Duodenal mucosa (tissue), 2 donors: ENCODE measurements around the gene KRTAP10-6.
"Not testable (repeated sequence)": the region's sequence is repeated elsewhere in the genome, so short reads cannot be mapped to it uniquely, and the experiment has no call there.

ENCODE experiments used
- H3K27ac ChIP-seq: one replicate; pipeline ENCODE4 v1.7.0; 2013; ENCODE audit warnings: low read depth, low read length
- H3K27me3 ChIP-seq, 2 donors: one replicate each; pipeline ENCODE4 v1.7.0; 2013; ENCODE audit warnings: low read length in 2 of 2, control low read depth in 1 of 2; ENCODE audit not compliant: insufficient read depth in 2 of 2, control insufficient read depth in 1 of 2
- H3K36me3 ChIP-seq, 2 donors: one replicate each; pipeline ENCODE4 v1.7.0; 2013; ENCODE audit warnings: low read length in 2 of 2, control low read depth in 1 of 2; ENCODE audit not compliant: insufficient read depth in 2 of 2, control insufficient read depth in 1 of 2
- H3K4me1 ChIP-seq, 2 donors: one replicate each; pipeline ENCODE4 v1.7.0; 2013; ENCODE audit warnings: low read length in 2 of 2, control low read depth in 1 of 2; ENCODE audit not compliant: insufficient read depth in 2 of 2, control insufficient read depth in 1 of 2
- H3K4me3 ChIP-seq, 2 donors: one replicate each; pipeline ENCODE4 v1.7.0; 2013; ENCODE audit warnings: low read length in 2 of 2, low read depth in 1 of 2
- H3K9ac ChIP-seq, 2 donors: one replicate each; pipeline ENCODE4 v1.7.0; 2013; ENCODE audit warnings: low read length in 2 of 2, low read depth in 1 of 2
- H3K9me3 ChIP-seq, 2 donors: one replicate each; pipeline ENCODE4 v1.7.0; 2013; ENCODE audit warnings: low read length in 2 of 2, control low read depth in 1 of 2; ENCODE audit not compliant: control insufficient read depth in 1 of 2

Gene KRTAP10-6

DNA sequence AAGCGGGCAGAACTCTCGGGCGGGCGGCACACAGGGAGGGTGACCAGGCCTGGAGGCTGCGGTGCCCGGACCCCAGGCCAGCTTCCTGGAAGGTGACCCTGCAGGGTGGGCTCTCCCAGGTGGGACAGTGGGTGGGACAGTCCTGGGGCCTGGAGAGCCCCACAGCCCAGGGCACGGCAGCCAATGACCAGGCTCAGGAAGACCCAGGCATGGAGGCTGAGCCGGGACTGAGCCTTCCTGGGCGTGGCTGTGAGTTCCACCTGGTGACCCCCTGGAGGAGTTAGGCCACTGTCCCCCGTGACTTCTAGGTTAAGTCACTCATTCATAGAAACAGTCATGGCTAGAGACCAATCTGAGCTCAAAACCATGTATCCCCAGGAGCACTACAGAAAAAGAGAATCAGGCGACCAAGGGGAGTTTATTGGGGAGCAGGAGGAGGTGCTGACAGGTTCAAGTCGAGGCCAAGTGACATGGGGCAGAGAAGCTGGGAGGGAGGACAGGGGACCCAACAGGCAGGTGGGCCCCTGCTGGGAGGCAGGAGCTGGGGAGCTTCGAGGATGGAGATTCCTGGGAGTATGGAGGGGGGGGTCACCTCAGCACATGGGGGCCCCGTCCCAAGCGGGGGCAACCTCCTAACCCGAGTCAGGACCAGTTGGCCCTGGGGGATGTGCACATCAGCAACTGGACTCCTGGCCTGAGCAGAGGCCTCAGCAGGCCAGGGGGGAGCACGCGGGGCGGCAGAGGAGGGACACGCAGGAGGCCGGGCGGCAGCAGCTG lies 13.1 kb downstream of the KRTAP10-6 start:
- Histone ChIP-seq H3K9ac (no peak overlapping the region), H3K36me3 (no peaks in the 10 kb centered on the region), H3K27me3 (no peaks in the 10 kb centered on the region), H3K27ac (no peak overlapping the region), H3K4me3 (no peak overlapping the region), H3K4me1 (peaks cover 0 to 5% of the 10 kb centered on the region in 2 donors), H3K9me3 (peaks cover 0 to 7% of the 10 kb centered on the region in 2 donors)

DNA sequence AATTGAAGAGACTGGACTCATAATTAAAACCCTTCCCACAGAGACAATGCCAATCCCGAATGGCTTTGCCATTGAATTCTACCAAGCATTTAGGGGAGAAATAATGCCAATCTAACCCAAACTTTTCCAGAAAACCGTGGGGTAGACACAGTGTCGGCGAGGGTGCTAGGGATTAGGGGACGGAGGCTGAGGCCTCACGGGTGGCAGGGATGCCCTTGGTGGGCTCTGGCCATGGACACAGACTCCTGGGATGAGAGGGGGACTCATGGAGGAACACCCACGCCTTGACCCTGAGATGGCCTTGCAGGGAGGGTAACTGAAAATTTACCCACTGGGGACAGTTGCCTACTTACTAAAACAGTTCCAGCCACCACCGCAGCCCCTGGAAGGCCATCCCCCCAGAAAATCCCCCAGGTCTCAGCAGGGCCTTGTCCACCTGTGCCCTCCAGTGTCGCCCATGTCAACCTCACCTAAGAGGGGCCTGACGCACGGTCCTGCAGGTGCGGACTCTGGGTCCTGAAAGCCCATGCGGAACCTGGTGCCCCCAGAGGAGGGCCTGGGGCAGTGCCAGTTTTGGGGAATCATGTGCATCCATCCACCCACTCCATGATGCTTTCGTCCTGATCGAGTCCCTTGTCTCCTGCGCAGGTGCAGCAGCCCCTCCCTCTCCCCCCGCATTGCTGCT lies 13.8 kb downstream of the KRTAP10-6 start:
- Histone ChIP-seq H3K4me1 (peaks cover 0 to 6% of the 10 kb centered on the region in 2 donors), H3K36me3 (no peaks in the 10 kb centered on the region), H3K9ac (no peak overlapping the region), H3K9me3 (peaks cover 0 to 7% of the 10 kb centered on the region in 2 donors), H3K4me3 (no peak overlapping the region), H3K27me3 (no peaks in the 10 kb centered on the region), H3K27ac (no peak overlapping the region)

DNA sequence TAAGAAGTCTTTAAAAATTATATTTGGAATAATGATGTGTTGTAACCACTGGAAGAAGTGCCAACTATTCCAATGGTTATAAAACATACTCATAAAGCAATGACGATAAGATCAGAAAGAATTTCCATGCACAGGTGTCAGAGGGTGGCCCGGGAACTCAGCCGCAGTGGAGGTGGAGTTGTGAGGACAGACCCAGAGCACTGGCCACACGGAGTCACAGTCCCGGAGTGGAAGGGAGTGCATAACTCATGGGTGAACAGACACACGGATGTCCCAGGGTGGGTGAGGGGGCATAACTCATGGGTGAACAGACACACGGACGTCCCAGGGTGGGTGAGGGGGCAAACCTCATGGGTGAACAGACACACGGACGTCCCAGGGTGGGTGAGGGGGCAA lies 16.3 kb downstream of the KRTAP10-6 start:
- H3K36me3 ChIP-seq, result no peaks in the 10 kb centered on the region
- no peaks in the 10 kb centered on the region for H3K27me3 ChIP-seq
- no peak overlapping the region for H3K4me3 ChIP-seq
- H3K27ac ChIP-seq, result no peak overlapping the region
- H3K9ac ChIP-seq, result no peak overlapping the region
- peaks cover 0 to 6% of the 10 kb centered on the region in 2 donors for H3K4me1 ChIP-seq
- H3K9me3 ChIP-seq, result peaks cover 4 to 8% of the 10 kb centered on the region in 2 donors

- Histone ChIP-seq H3K27me3 (no peaks in the 10 kb centered on the region), H3K4me1 (peaks cover 0 to 6% of the 10 kb centered on the region in 2 donors), H3K27ac (no peak overlapping the region), H3K9me3 (peaks cover 4% of the 10 kb centered on the region in 2 donors), H3K36me3 (no peaks in the 10 kb centered on the region), H3K4me3 (no peak overlapping the region), H3K9ac (no peak overlapping the region)
These were observed 16.8 kb downstream of the KRTAP10-6 start for GRCh38 chr21:44575307-44576024.

DNA sequence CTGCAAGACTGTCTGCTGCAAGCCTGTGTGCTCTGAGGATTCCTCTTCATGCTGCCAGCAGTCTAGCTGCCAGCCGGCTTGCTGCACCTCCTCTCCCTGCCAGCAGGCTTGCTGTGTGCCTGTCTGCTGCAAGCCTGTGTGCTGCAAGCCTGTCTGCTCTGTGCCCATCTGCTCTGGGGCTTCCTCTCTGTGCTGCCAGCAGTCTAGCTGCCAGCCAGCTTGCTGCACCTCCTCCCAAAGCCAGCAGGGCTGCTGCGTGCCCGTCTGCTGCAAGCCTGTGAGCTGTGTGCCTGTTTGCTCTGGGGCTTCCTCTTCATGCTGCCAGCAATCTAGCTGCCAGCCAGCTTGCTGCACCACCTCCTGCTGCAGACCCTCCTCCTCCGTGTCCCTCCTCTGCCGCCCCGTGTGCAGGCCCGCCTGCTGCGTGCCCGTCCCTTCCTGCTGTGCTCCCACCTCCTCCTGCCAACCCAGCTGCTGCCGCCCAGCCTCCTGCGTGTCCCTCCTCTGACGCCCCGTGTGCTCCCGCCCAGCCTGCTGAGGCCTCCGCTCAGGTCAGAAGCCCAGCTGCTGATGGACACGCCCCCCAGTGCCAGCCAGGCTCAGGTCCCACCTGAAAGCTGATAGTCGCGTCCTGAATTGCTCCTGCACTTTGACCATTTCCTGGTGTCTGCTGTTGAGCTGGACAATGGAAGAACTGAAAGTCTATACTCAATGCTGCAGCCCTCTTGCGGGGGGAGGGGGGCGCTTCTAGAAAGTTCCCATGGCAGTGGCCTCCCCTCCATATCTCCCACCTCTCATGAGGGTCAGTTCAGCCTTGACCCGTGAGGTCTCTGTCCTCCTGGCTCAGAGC lies 17.6 kb downstream of the KRTAP10-6 start:
- Histone ChIP-seq H3K4me3 (peak overlapping the region; percentile 29 to 36), H3K4me1 (peaks cover 0 to 6% of the 10 kb centered on the region in 2 donors), H3K27me3 (no peaks in the 10 kb centered on the region), H3K9me3 (peaks cover 4% of the 10 kb centered on the region in 2 donors), H3K9ac (no peak overlapping the region), H3K27ac (no peak overlapping the region), H3K36me3 (no peaks in the 10 kb centered on the region)

DNA sequence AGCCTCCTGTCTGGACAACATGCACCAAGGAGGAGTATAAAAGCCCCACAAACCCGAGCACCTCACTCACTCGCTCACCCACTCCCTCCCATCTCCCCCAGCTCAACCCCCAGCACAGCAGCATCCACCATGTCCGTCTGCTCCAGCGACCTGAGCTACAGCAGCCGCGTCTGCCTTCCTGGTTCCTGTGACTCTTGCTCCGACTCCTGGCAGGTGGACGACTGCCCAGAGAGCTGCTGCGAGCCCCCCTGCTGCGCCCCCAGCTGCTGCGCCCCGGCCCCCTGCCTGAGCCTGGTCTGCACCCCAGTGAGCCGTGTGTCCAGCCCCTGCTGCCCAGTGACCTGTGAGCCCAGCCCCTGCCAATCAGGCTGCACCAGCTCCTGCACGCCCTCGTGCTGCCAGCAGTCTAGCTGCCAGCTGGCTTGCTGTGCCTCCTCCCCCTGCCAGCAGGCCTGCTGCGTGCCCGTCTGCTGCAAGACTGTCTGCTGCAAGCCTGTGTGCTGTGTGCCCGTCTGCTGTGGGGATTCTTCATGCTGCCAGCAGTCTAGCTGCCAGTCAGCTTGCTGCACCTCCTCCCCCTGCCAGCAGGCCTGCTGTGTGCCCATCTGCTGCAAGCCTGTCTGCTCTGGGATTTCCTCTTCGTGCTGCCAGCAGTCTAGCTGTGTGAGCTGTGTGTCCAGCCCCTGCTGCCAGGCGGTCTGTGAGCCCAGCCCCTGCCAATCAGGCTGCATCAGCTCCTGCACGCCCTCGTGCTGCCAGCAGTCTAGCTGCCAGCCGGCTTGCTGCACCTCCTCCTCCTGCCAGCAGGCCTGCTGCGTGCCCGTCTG lies 18.5 kb downstream of the KRTAP10-6 start, which contains the start of gene KRTAP10-4:
Gene KRTAP10-4, plus strand, starts transcription at position 100 of the 827 bp plus-strand sequence. Its CDS starts 30 bp downstream, at position 130.
- not testable (repeated sequence) for H3K27me3 ChIP-seq, H3K36me3 ChIP-seq, H3K4me1 ChIP-seq, H3K9me3 ChIP-seq, H3K27ac ChIP-seq, H3K9ac ChIP-seq
- peak within 1 kb of the TSS; percentile 3 to 36 for H3K4me3 ChIP-seq

GRCh38 chr21:44572959-44573583 lies 19.2 kb downstream of the KRTAP10-6 start:
- Histone ChIP-seq H3K9me3 (peaks cover 4% of the 10 kb centered on the region in 2 donors), H3K27ac (no peak overlapping the region), H3K4me1 (peaks cover 0 to 6% of the 10 kb centered on the region in 2 donors), H3K27me3 (no peaks in the 10 kb centered on the region), H3K36me3 (no peaks in the 10 kb centered on the region), H3K9ac (no peak overlapping the region), H3K4me3 (no peak overlapping the region)

GRCh38 chr21:44571844-44572782 lies 20.2 kb downstream of the KRTAP10-6 start:
- no peaks in the 10 kb centered on the region for H3K36me3 ChIP-seq
- peaks cover 2 to 4% of the 10 kb centered on the region in 2 donors for H3K9me3 ChIP-seq
- H3K9ac ChIP-seq, result no peak overlapping the region
- no peaks in the 10 kb centered on the region for H3K27me3 ChIP-seq
- H3K4me1 ChIP-seq, result peaks cover 0 to 6% of the 10 kb centered on the region in 2 donors
- H3K27ac ChIP-seq, result no peak overlapping the region
- H3K4me3 ChIP-seq, result no peak overlapping the region
